K562 (cell line): ENCODE data around the gene AMFR. TPM values are rescaled to one million over a fixed set of nuclear protein-coding genes. Genes with fewer than 3 reads are reported as not detected.

Experiments used
- CSDE1 ChIP-seq, 2 experiments: fragments of 450-650 bp; IDR thresholded peaks; 2 replicates each; pipeline ENCODE4 v1.6.1; 2016; ENCODE audit warnings: mild to moderate bottlenecking in 1 of 2
- CXXC5 ChIP-seq: fragments of 250-450 bp; sonication (Bioruptor Pico); IDR thresholded peaks from 2 replicates; pipeline ENCODE4 v1.8.0; 2022; ENCODE audit warnings: inconsistent platforms, mild to moderate bottlenecking, moderate library complexity
- EHMT2 ChIP-seq: fragments of 450-650 bp; IDR thresholded peaks from 2 replicates; pipeline ENCODE4 v1.6.1; 2018; ENCODE audit warnings: antibody characterized with exemption
- NBN ChIP-seq: fragments of 450-650 bp; IDR thresholded peaks from 2 replicates; pipeline ENCODE4 v1.6.1; 2016; ENCODE audit warnings: low read depth, mild to moderate bottlenecking
- PRMT5 ChIP-seq: sonication (generic); formaldehyde crosslinking; IDR thresholded peaks from 2 replicates; pipeline ENCODE4 v1.5.0; 2020; ENCODE audit warnings: missing genetic modification reagents
- RBM14 ChIP-seq: fragments of 200-400 bp; formaldehyde crosslinking; IDR thresholded peaks from 2 replicates; pipeline ENCODE4 v1.6.1; 2018; ENCODE audit warnings: low read depth, mild to moderate bottlenecking, low read length, moderate library complexity, borderline replicate concordance; ENCODE audit not compliant: insufficient read depth
- TAL1 ChIP-seq: fragments of 450-650 bp; IDR thresholded peaks from 2 replicates; pipeline ENCODE4 v1.6.1; 2016; ENCODE audit warnings: mild to moderate bottlenecking
- ZBTB1 ChIP-seq: sonication (generic); formaldehyde crosslinking; IDR thresholded peaks from 2 replicates; pipeline ENCODE4 v1.8.1; 2023; ENCODE audit warnings: missing genetic modification reagents, low read depth, mild to moderate bottlenecking, borderline replicate concordance
- ZNF143 ChIP-seq: sonication (generic); formaldehyde crosslinking; IDR thresholded peaks from 2 replicates; pipeline ENCODE4 v1.9.0; 2022; ENCODE audit warnings: mild to moderate bottlenecking, missing genetic modification reagents
- ZNF212 ChIP-seq: fragments of 450-650 bp; formaldehyde crosslinking; IDR thresholded peaks from 2 replicates; pipeline ENCODE4 v1.4.0; 2020; ENCODE audit warnings: mild to moderate bottlenecking
- ZZZ3 ChIP-seq: fragments of 450-650 bp; IDR thresholded peaks from 2 replicates; pipeline ENCODE4 v1.6.1; 2016; ENCODE audit warnings: antibody characterized with exemption, mild to moderate bottlenecking, moderate library complexity
- polyA plus RNA-seq, 8 experiments: library from polyadenylated mRNA; depleted of rRNA in 4 of 8; stranded (reverse) in 5 of 8; unstranded in 3 of 8; fragments of >200 nt; fragmentation: Nextera tagmentation in 2 of 8; fragmentation: Illumina TruSeq in 1 of 8; extraction: Ambion mirVana in 2 of 8; extraction: Trizol in 1 of 8; gene quantifications; 2 replicates each; pipeline versions ENCODE4 v1.2.1 to v1.2.3, GENCODE V29; 2011 to 2014; ENCODE audit warnings: inconsistent platforms in 1 of 8, missing spikeins in 1 of 8
- total RNA-seq, 7 experiments: library from RNA; depleted of rRNA in 6 of 7; stranded (reverse); fragments of >200 nt in 6 of 7; fragmentation: Illumina TruSeq in 2 of 7; extraction: Trizol in 2 of 7; gene quantifications; 2 replicates each; pipeline versions ENCODE4 v1.2.1 to v1.2.3, GENCODE V29; 2011 to 2021; ENCODE audit warnings: low replicate concordance in 1 of 7
- TF ChIP-seq, protein P1 (sequence below), 2 experiments: fragments of 450-650 bp; IDR thresholded peaks; 2 replicates each; pipeline ENCODE4 v1.6.1; 2016; ENCODE audit warnings: mild to moderate bottlenecking in 2 of 2, borderline replicate concordance in 1 of 2, low read depth in 1 of 2, moderate library complexity in 1 of 2
- TF ChIP-seq, protein P2 (sequence below): sonication (generic); formaldehyde crosslinking; IDR thresholded peaks from 2 replicates; pipeline ENCODE4 v1.8.1; 2023; ENCODE audit warnings: mild to moderate bottlenecking, missing genetic modification reagents
- TF ChIP-seq, protein P3 (sequence below): fragments of 450-650 bp; IDR thresholded peaks from 2 replicates; pipeline ENCODE4 v1.6.1; 2016; ENCODE audit warnings: mild to moderate bottlenecking
- TF ChIP-seq, protein P4 (sequence below): sonication (generic); formaldehyde crosslinking; IDR thresholded peaks from 2 replicates; pipeline ENCODE4 v1.8.1; 2023; ENCODE audit warnings: mild to moderate bottlenecking, missing genetic modification reagents

AMFR gene
- total and polyA plus RNA-seq, 9 of the 15 experiments (the other 6 are each of a cell fraction or from before 2014, with no cell fraction given): 15.6 to 113 (median 58.4) TPM

DNA sequence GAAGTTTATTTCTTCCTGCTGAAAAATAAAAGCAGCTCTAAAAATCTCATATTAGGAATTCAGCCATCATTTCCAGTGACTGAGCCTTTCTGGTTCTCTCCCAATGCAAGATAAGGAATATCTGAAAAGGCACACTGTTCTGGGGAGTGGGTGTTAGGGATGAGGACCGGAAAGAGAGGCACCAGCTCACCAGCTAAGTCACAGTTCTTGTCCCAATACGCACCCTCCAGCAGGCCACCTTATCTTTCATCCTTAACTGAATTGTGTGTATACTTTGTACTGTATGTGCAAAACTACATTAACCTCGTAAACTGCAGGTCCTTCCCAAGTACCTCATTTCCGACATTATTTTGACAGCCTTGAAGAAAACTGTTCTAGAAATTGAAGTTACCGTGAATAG lies 11.0 kb downstream of the AMFR start (continued):
- TF ChIP-seq, protein P1, sequence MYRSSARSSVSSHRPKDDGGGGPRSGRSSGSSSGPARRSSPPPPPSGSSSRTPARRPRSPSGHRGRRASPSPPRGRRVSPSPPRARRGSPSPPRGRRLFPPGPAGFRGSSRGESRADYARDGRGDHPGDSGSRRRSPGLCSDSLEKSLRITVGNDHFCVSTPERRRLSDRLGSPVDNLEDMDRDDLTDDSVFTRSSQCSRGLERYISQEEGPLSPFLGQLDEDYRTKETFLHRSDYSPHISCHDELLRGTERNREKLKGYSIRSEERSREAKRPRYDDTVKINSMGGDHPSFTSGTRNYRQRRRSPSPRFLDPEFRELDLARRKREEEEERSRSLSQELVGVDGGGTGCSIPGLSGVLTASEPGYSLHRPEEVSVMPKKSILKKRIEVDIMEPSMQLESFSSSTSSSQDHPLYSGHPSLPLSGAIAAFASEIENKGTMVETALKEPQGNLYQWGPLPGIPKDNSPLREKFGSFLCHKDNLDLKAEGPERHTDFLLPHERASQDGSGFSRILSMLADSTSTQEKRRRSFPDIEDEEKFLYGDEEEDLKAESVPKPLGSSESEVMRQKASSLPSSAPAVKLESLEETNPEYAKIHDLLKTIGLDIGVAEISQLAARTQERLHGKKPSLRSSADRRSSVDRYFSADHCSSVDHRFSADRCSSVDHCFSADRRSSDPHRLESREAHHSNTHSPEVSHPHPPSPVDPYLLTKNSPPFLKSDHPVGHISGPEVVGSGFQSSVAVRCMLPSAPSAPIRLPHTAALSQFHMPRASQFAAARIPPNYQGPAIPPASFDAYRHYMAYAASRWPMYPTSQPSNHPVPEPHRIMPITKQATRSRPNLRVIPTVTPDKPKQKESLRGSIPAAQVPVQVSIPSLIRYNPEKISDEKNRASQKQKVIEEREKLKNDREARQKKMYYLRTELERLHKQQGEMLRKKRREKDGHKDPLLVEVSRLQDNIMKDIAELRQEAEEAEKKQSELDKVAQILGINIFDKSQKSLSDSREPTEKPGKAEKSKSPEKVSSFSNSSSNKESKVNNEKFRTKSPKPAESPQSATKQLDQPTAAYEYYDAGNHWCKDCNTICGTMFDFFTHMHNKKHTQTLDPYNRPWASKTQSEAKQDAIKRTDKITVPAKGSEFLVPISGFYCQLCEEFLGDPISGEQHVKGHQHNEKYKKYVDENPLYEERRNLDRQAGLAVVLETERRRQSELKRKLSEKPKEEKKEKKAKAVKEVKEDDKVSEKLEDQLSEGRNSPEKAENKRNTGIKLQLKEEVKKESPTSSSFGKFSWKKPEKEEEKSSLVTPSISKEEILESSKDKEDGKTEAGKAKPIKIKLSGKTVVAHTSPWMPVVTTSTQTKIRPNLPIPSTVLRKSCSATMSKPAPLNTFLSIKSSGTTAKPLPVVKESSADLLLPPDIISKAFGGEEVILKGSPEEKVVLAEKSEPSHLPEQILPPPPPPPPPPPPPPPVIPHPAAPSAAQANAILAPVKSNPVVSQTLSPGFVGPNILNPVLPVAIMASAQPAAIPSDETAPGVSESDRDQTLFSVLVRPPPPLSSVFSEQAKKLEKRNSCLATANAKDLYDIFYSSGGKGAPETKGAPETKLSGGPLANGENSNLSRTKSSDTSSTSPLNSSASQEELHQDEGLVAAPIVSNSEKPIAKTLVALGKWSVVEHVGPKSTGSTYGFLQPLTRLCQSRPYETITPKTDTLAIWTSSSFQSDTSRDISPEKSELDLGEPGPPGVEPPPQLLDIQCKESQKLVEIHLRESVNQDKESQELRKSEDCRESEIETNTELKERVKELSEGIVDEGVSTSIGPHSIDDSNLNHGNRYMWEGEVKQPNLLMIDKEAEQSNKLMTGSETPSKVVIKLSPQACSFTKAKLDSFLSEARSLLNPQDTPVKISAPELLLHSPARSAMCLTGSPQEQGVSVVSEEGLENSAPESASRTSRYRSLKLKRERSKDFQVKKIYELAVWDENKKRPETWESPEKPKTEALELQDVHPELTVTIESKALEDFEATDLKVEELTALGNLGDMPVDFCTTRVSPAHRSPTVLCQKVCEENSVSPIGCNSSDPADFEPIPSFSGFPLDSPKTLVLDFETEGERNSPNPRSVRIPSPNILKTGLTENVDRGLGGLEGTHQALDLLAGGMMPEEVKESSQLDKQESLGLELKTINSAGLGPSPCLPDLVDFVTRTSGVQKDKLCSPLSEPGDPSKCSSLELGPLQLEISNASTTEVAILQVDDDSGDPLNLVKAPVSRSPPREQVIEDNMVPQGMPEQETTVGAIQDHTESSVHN (IDR thresholded peaks at IDR 0.05; ENCODE audit: borderline replicate concordance in 1 of 2, low read depth in 1 of 2): no peak
- TF ChIP-seq ZNF143 (CRISPR knock-in tag) (no peak), RBM14 (no peak), EHMT2 (no peak), NBN (peak; percentile 69; the same call in 1 of the 2 replicates), ZBTB1 (CRISPR knock-in tag) (no peak), CSDE1 (IDR thresholded peaks at IDR 0.05) (no peak), PRMT5 (CRISPR knock-in tag) (no peak), ZZZ3 (no peak), TAL1 (peak; percentile 83), CXXC5 (no peak), ZNF212 (CRISPR knock-in tag) (no peak)
- TF ChIP-seq, protein P2, sequence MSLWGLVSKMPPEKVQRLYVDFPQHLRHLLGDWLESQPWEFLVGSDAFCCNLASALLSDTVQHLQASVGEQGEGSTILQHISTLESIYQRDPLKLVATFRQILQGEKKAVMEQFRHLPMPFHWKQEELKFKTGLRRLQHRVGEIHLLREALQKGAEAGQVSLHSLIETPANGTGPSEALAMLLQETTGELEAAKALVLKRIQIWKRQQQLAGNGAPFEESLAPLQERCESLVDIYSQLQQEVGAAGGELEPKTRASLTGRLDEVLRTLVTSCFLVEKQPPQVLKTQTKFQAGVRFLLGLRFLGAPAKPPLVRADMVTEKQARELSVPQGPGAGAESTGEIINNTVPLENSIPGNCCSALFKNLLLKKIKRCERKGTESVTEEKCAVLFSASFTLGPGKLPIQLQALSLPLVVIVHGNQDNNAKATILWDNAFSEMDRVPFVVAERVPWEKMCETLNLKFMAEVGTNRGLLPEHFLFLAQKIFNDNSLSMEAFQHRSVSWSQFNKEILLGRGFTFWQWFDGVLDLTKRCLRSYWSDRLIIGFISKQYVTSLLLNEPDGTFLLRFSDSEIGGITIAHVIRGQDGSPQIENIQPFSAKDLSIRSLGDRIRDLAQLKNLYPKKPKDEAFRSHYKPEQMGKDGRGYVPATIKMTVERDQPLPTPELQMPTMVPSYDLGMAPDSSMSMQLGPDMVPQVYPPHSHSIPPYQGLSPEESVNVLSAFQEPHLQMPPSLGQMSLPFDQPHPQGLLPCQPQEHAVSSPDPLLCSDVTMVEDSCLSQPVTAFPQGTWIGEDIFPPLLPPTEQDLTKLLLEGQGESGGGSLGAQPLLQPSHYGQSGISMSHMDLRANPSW (CRISPR knock-in tag): no peak
- TF ChIP-seq, protein P3, sequence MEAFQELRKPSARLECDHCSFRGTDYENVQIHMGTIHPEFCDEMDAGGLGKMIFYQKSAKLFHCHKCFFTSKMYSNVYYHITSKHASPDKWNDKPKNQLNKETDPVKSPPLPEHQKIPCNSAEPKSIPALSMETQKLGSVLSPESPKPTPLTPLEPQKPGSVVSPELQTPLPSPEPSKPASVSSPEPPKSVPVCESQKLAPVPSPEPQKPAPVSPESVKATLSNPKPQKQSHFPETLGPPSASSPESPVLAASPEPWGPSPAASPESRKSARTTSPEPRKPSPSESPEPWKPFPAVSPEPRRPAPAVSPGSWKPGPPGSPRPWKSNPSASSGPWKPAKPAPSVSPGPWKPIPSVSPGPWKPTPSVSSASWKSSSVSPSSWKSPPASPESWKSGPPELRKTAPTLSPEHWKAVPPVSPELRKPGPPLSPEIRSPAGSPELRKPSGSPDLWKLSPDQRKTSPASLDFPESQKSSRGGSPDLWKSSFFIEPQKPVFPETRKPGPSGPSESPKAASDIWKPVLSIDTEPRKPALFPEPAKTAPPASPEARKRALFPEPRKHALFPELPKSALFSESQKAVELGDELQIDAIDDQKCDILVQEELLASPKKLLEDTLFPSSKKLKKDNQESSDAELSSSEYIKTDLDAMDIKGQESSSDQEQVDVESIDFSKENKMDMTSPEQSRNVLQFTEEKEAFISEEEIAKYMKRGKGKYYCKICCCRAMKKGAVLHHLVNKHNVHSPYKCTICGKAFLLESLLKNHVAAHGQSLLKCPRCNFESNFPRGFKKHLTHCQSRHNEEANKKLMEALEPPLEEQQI: no peak
- TF ChIP-seq, protein P4, sequence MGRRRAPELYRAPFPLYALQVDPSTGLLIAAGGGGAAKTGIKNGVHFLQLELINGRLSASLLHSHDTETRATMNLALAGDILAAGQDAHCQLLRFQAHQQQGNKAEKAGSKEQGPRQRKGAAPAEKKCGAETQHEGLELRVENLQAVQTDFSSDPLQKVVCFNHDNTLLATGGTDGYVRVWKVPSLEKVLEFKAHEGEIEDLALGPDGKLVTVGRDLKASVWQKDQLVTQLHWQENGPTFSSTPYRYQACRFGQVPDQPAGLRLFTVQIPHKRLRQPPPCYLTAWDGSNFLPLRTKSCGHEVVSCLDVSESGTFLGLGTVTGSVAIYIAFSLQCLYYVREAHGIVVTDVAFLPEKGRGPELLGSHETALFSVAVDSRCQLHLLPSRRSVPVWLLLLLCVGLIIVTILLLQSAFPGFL: no peak
